K562 (cell line): Measurements from ENCODE around the gene LAMA2.

Source experiments
- EHMT2 ChIP-seq: fragments of 450-650 bp; IDR thresholded peaks from 2 replicates; pipeline ENCODE4 v1.6.1; 2018; ENCODE audit warnings: antibody characterized with exemption
- ELK1 ChIP-seq: sonication (generic); formaldehyde crosslinking; IDR thresholded peaks from 2 replicates; pipeline ENCODE4 v1.8.1; 2022; ENCODE audit warnings: missing genetic modification reagents

GRCh38 chr6:129525055-129525454 lies 642.1 kb downstream of the LAMA2 start:
- no peak for TF ChIP-seq ELK1 (CRISPR knock-in tag)
- no peak for TF ChIP-seq EHMT2
